K562 (cell line): ENCODE data around the gene DOCK1. TPM values are rescaled to one million over a fixed set of nuclear protein-coding genes. Genes with fewer than 3 reads are reported as not detected.

Source experiments
- ATAC-seq: fragments of 200-7000 bp; cut with Tn5 transposase; 3 replicates; pipeline ENCODE4 v1.9.1; 2020; ENCODE audit warnings: moderate library complexity
- BruUV-seq: library from RNA; stranded (reverse); fragments of 400-500 nt; replicated peaks from 2 replicates; lab custom pipeline; 2021; lab: Mats Ljungman, UMichigan
- CTCF ChIA-PET: fragments of 300-600 bp; formaldehyde crosslinking; extraction: SDS; loops from one replicate; lab custom pipeline; 2021; ENCODE audit warnings: low intra/inter-chr PET ratio; lab: Yijun Ruan, JAX
- POLR2A ChIA-PET: fragments of 300-600, 350-650 bp; sonication (Branson Sonifier 250); formaldehyde crosslinking; extraction: SDS; loops from one replicate; lab custom pipeline; 2021; ENCODE audit warnings: antibody characterized with exemption, inconsistent platforms; lab: Yijun Ruan, JAX
- DNase-seq, 4 experiments: peaks; one replicate each; pipeline versions ENCODE4 v3.0.0 to v3.0.0-alpha.2; 2011 to 2018; ENCODE audit warnings: low spot score in 3 of 4, mixed read lengths in 3 of 4; ENCODE audit errors: extremely low read depth in 1 of 4
- FAIRE-seq: peaks from 2 replicates; lab custom pipeline; 2011; peaks lifted over from hg19 to GRCh38; lab: Jason Lieb, UNC
- H2AFZ ChIP-seq: 2 replicates; pipeline ENCODE4 v1.6.0; 2011; ENCODE audit warnings: low read depth, low read length, control low read depth, inconsistent platforms
- H3K27ac ChIP-seq: fragments of 200-600 bp; 3 replicates; pipeline ENCODE4 v1.8.0; 2011; ENCODE audit warnings: low read depth, mild to moderate bottlenecking, control low read depth, inconsistent platforms, low read length, moderate library complexity, mixed read lengths; ENCODE audit errors: extremely low read depth
- H3K27me3 ChIP-seq, 2 experiments: fragments of 300-600 bp in 1 of 2; 2 replicates in 1 of 2; 3 replicates in 1 of 2; pipeline versions ENCODE4 v1.6.0 to v1.8.0; 2011; ENCODE audit warnings: inconsistent platforms in 2 of 2, low read length in 2 of 2, mild to moderate bottlenecking in 1 of 2, mixed read lengths in 1 of 2, moderate library complexity in 1 of 2; ENCODE audit not compliant: control insufficient read depth in 2 of 2, insufficient read depth in 2 of 2
- H3K36me3 ChIP-seq: fragments of 300-600 bp; 3 replicates; pipeline ENCODE4 v1.8.0; 2011; ENCODE audit warnings: mild to moderate bottlenecking, low read length, inconsistent platforms; ENCODE audit not compliant: control insufficient read depth, insufficient read depth
- H3K4me1 ChIP-seq, 2 experiments: fragments of 200-600 bp in 1 of 2; replicated peaks in 1 of 2; 2 replicates in 1 of 2; 3 replicates in 1 of 2; pipeline versions ENCODE4 v1.5.1 to v1.8.0; 2011; ENCODE audit warnings: inconsistent platforms in 2 of 2, low read length in 2 of 2, mild to moderate bottlenecking in 1 of 2, mixed read lengths in 1 of 2, moderate library complexity in 1 of 2; ENCODE audit not compliant: control insufficient read depth in 2 of 2, insufficient read depth in 2 of 2
- H3K4me2 ChIP-seq: 2 replicates; pipeline ENCODE4 v1.6.1; 2011; ENCODE audit warnings: low read length, control low read depth, inconsistent platforms, mixed read lengths; ENCODE audit not compliant: insufficient read depth
- H3K4me3 ChIP-seq: fragments of 200-600 bp; sonication (generic), shearing (Covaris generic); 2 replicates; pipeline ENCODE4 v1.5.1; 2016; ENCODE audit warnings: control low read depth, inconsistent platforms
- H3K79me2 ChIP-seq: fragments of 200-600 bp; 3 replicates; pipeline ENCODE4 v1.8.0; 2011; ENCODE audit warnings: low read length, inconsistent platforms; ENCODE audit not compliant: control insufficient read depth, insufficient read depth
- H3K9ac ChIP-seq, 2 experiments: 2 replicates each; pipeline versions ENCODE4 v1.6.0 to v1.6.1; 2011; ENCODE audit warnings: low read depth in 2 of 2, low read length in 2 of 2, control low read depth in 1 of 2, inconsistent platforms in 1 of 2, mild to moderate bottlenecking in 1 of 2, mixed read lengths in 1 of 2; ENCODE audit not compliant: insufficient read depth in 1 of 2
- H3K9me1 ChIP-seq: one replicate; pipeline ENCODE4 v1.6.0; 2011; ENCODE audit warnings: inconsistent platforms, mild to moderate bottlenecking, low read length, moderate library complexity; ENCODE audit not compliant: control insufficient read depth, insufficient read depth
- H3K9me3 ChIP-seq: replicated peaks from 2 replicates; pipeline ENCODE4 v1.5.1; 2011; ENCODE audit warnings: low read depth, low read length, inconsistent platforms; ENCODE audit not compliant: control insufficient read depth, insufficient read depth
- H4K20me1 ChIP-seq: replicated peaks from 2 replicates; pipeline ENCODE4 v1.6.1; 2011; ENCODE audit warnings: low read length, inconsistent platforms, mixed read lengths; ENCODE audit not compliant: control insufficient read depth, insufficient read depth
- BCL6 ChIP-seq: fragments of 250-450 bp; sonication (Bioruptor Pico); IDR thresholded peaks from 2 replicates; pipeline ENCODE4 v1.4.0; 2020
- CBX2 ChIP-seq: fragments of 200-600 bp; sonication (generic); IDR thresholded peaks from one replicate; pipeline ENCODE4 v1.6.1; 2012; ENCODE audit warnings: mild to moderate bottlenecking, low read length, inconsistent platforms; ENCODE audit not compliant: insufficient read depth, poor library complexity, severe bottlenecking
- DACH1 ChIP-seq: fragments of 450-650 bp; IDR thresholded peaks from 2 replicates; pipeline ENCODE4 v1.6.1; 2018; ENCODE audit not compliant: partially characterized antibody
- FOS ChIP-seq: IDR thresholded peaks from 3 replicates; pipeline ENCODE4 v1.6.1; 2011; ENCODE audit not compliant: insufficient read length; ENCODE audit errors: extremely low read depth
- FOXK1 ChIP-seq: sonication (generic); formaldehyde crosslinking; IDR thresholded peaks from 2 replicates; pipeline ENCODE4 v1.8.0; 2022; ENCODE audit warnings: missing genetic modification reagents, mild to moderate bottlenecking, borderline replicate concordance
- KAT7 ChIP-seq: sonication (generic); formaldehyde crosslinking; IDR thresholded peaks from 2 replicates; pipeline ENCODE4 v1.8.0; 2022; ENCODE audit warnings: missing genetic modification reagents, mild to moderate bottlenecking, borderline replicate concordance
- RFX7 ChIP-seq: fragments of 250-450 bp; sonication (Bioruptor Pico); IDR thresholded peaks from 2 replicates; pipeline ENCODE4 v1.5.1; 2021; ENCODE audit warnings: mild to moderate bottlenecking
- ZNF561 ChIP-seq: fragments of 450-650 bp; formaldehyde crosslinking; conservative IDR thresholded peaks from 2 replicates; pipeline ENCODE4 v1.4.0; 2020; ENCODE audit warnings: mild to moderate bottlenecking, moderate library complexity
- whole genome bisulfite sequencing: fragments of 100-300 bp; shearing (Covaris generic); methylation state at CpG from one replicate; pipeline ENCODE4 v1.1.6; 2016; ENCODE audit warnings: low coverage, mixed read lengths; ENCODE audit not compliant: insufficient coverage; ENCODE audit errors: missing lambda C conversion rate; 5-methylcytosine and 5-hydroxymethylcytosine counted together
- in situ Hi-C: fragments of 300-500 bp; cut with MboI; formaldehyde crosslinking; loops from 4 replicates; pipeline ENCODE4 v1.15.0; 2018; ENCODE audit warnings: inconsistent platforms, mixed read lengths
- intact Hi-C: fragments of 100-400 bp; cut with micrococcal nuclease; formaldehyde crosslinking; loops from 2 replicates; pipeline ENCODE4 v1.14.2; 2022
- polyA plus RNA-seq, 8 experiments: library from polyadenylated mRNA; depleted of rRNA in 4 of 8; stranded (reverse) in 5 of 8; unstranded in 3 of 8; fragments of >200 nt; fragmentation: Nextera tagmentation in 2 of 8; fragmentation: Illumina TruSeq in 1 of 8; extraction: Ambion mirVana in 2 of 8; extraction: Trizol in 1 of 8; gene quantifications; 2 replicates each; pipeline versions ENCODE4 v1.2.1 to v1.2.3, GENCODE V29; 2011 to 2014; ENCODE audit warnings: inconsistent platforms in 1 of 8, missing spikeins in 1 of 8
- total RNA-seq, 7 experiments: library from RNA; depleted of rRNA in 6 of 7; stranded (reverse); fragments of >200 nt in 6 of 7; fragmentation: Illumina TruSeq in 2 of 7; extraction: Trizol in 2 of 7; gene quantifications; 2 replicates each; pipeline versions ENCODE4 v1.2.1 to v1.2.3, GENCODE V29; 2011 to 2021; ENCODE audit warnings: low replicate concordance in 1 of 7
- TF ChIP-seq, protein P1 (sequence below): fragments of 450-650 bp; IDR thresholded peaks from 2 replicates; pipeline ENCODE4 v1.6.1; 2016; ENCODE audit warnings: missing biosample characterization, missing genetic modification characterization
- TF ChIP-seq, protein P2 (sequence below), 3 experiments: fragments of 200-800 bp in 1 of 3; fragments of 250-450 bp in 1 of 3; fragments of 450-650 bp in 1 of 3; sonication (Bioruptor Pico) in 1 of 3; sonication (Bioruptor generic) in 1 of 3; formaldehyde crosslinking in 1 of 3; IDR thresholded peaks; 2 replicates each; pipeline versions ENCODE4 v1.6.1 to v1.8.0; 2016 to 2022; ENCODE audit warnings: mild to moderate bottlenecking in 2 of 3, missing genetic modification characterization in 2 of 3, missing compliant biosample characterization in 1 of 3, moderate library complexity in 1 of 3

The DOCK1 gene
- total and polyA plus RNA-seq, 9 of the 15 experiments (the other 6 are each of a cell fraction or from before 2014, with no cell fraction given), result 0.31 TPM; not detected in 8

DNA sequence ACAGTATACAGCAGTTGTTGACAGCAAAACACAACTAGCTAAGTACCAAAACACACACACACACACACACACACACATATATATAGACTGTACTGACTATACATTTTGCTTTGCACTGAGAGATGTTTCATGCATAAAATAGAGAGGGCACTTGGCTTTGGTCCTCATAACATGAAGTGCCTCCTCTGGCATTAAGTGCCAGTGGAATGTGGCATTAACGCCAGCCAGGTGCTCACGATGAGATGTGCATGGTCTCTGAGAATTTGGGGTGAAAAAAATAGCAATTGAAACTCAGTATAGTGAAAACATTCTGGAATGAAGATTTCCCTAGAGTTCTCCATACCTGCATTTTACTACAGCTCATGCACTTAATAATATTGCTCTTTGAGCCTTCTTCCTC, 361.2 kb downstream of the DOCK1 start:
- Histone ChIP-seq H4K20me1 (no peaks in the 10 kb centered on the region), H2AFZ (no peak overlapping the region), H3K27me3 (no peaks in the 10 kb centered on the region), H3K4me3 (no peak overlapping the region), H3K27ac (no peak overlapping the region), H3K9ac (no peak overlapping the region), H3K79me2 (no peaks in the 10 kb centered on the region), H3K4me1 (no peaks in the 10 kb centered on the region), H3K9me1 (no peaks in the 10 kb centered on the region), H3K36me3 (no peaks in the 10 kb centered on the region), H3K9me3 (no peaks in the 10 kb centered on the region), H3K4me2 (no peak overlapping the region)
- TF ChIP-seq ZNF561 (CRISPR knock-in tag), result no peak
- no peak for TF ChIP-seq CBX2
- no peak for TF ChIP-seq BCL6 (CRISPR knock-in tag)
- no peak for TF ChIP-seq KAT7 (CRISPR knock-in tag)
- TF ChIP-seq, protein P1, sequence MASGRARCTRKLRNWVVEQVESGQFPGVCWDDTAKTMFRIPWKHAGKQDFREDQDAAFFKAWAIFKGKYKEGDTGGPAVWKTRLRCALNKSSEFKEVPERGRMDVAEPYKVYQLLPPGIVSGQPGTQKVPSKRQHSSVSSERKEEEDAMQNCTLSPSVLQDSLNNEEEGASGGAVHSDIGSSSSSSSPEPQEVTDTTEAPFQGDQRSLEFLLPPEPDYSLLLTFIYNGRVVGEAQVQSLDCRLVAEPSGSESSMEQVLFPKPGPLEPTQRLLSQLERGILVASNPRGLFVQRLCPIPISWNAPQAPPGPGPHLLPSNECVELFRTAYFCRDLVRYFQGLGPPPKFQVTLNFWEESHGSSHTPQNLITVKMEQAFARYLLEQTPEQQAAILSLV (tag), result no peak
- ChIA-PET POLR2A (no interaction called here), CTCF (no interaction called here)
- ATAC-seq (no peak), DNase-seq (no peak), FAIRE-seq (no peak)
- BruUV-seq, result no TSS peak
- in situ Hi-C loops (no loop called here), intact Hi-C loops (no loop called here)
- WGBS, result 0% methylated on average over 2 of the region's 2 CpGs

- no peaks in the 10 kb centered on the region for H3K4me1 ChIP-seq
- H3K9ac ChIP-seq, result no peak overlapping the region
- CTCF ChIA-PET, result no interaction called here
- WGBS, result 0% methylated on average over 12 of the region's 12 CpGs
- in situ Hi-C loops (no loop called here), intact Hi-C loops (no loop called here)
- H3K27me3 ChIP-seq, result no peaks in the 10 kb centered on the region
- ATAC-seq (no peak), DNase-seq (no peak), FAIRE-seq (no peak)
- no peak overlapping the region for H3K4me2 ChIP-seq
- H3K36me3 ChIP-seq, result no peaks in the 10 kb centered on the region
- no peak overlapping the region for H2AFZ ChIP-seq
- H3K9me1 ChIP-seq, result no peaks in the 10 kb centered on the region
- no peaks in the 10 kb centered on the region for H4K20me1 ChIP-seq
- H3K9me3 ChIP-seq, result no peaks in the 10 kb centered on the region
- H3K27ac ChIP-seq, result no peak overlapping the region
- no peaks in the 10 kb centered on the region for H3K79me2 ChIP-seq
- no peak overlapping the region for H3K4me3 ChIP-seq
- POLR2A ChIA-PET, result no interaction called here
- BruUV-seq, result no TSS peak
- TF ChIP-seq RFX7, result no peak
- no peak for TF ChIP-seq FOS
- no peak for TF ChIP-seq DACH1
- TF ChIP-seq FOXK1, result no peak
- TF ChIP-seq, protein P2, sequence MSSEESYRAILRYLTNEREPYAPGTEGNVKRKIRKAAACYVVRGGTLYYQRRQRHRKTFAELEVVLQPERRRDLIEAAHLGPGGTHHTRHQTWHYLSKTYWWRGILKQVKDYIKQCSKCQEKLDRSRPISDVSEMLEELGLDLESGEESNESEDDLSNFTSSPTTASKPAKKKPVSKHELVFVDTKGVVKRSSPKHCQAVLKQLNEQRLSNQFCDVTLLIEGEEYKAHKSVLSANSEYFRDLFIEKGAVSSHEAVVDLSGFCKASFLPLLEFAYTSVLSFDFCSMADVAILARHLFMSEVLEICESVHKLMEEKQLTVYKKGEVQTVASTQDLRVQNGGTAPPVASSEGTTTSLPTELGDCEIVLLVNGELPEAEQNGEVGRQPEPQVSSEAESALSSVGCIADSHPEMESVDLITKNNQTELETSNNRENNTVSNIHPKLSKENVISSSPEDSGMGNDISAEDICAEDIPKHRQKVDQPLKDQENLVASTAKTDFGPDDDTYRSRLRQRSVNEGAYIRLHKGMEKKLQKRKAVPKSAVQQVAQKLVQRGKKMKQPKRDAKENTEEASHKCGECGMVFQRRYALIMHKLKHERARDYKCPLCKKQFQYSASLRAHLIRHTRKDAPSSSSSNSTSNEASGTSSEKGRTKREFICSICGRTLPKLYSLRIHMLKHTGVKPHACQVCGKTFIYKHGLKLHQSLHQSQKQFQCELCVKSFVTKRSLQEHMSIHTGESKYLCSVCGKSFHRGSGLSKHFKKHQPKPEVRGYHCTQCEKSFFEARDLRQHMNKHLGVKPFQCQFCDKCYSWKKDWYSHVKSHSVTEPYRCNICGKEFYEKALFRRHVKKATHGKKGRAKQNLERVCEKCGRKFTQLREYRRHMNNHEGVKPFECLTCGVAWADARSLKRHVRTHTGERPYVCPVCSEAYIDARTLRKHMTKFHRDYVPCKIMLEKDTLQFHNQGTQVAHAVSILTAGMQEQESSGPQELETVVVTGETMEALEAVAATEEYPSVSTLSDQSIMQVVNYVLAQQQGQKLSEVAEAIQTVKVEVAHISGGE (CRISPR knock-in tag; IDR thresholded peaks at IDR 0.05), result no peak
Observed at GRCh38 chr10:127267442-127267841, 362.2 kb downstream of the DOCK1 start.
